Measurements from ENCODE around the gene PROP1. TPM values are rescaled to one million over a fixed set of nuclear protein-coding genes. Genes with fewer than 3 reads are reported as not detected.
"Not testable (repeated sequence)": the region's sequence is repeated elsewhere in the genome, so short reads cannot be mapped to it uniquely, and the experiment has no call there.

The PROP1 gene
- polyA plus RNA-seq, 1 donor: not detected

DNA sequence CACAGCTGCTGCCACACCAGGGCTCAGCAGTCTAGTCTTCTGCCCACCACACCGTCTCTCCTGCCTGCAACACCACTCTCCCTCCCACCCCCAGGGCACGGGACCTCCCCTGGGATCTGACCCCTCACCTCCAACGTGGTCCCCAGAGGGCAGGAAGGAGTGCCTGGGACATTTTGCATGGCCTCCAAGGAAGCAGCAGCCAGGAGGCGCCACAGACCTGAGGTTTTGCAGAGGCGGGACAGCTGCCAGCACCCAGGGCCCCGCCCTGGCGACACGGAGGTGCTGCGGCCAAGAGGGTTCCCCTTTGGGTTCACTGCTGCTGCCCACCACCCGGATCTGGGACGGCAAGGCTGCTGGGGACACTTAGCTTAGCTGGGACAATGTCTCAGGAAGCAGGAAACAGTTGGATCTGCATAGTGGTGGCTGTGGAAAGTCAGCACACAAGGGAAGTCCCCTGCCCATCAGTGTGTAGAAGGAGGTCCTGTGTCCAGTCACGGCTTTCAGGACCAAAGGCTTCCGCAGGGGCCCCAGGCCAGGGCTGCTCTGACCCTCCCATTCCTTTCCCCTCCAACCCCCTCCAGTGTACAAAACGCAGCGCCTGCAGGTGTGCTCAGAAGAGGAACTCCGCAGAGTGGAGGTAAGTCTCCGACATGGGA is 13.8 kb downstream of the PROP1 start:
- DNase-seq: no peak

- DNase-seq: no peak
These were observed 14.6 kb downstream of the PROP1 start for GRCh38 chr5:177981296-177982071.

DNA sequence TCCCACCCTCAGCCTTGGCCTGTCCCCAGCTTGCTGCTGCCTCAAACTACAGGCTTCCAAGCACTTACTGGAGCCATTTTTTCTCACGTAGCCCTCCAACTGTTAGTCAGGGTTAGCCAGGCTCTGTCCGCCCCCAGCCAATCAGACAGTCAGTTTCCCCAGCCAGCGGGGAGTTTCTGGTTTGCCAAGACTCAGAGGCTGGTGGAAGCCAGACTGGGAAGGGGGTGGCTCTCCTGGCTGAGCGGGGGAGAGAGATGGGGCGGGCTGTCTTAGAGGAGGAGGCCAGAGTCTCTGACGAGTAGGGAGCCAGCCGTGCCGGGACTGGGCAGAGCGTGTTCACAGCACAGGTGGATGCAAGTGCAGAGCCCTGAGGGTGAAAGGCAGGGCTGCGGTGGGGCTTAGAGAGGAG is 15.3 kb downstream of the PROP1 start:
- DNase-seq: no peak

GRCh38 chr5:177977600-177977999 is 18.4 kb downstream of the PROP1 start:
- not testable (repeated sequence) for DNase-seq

DNA sequence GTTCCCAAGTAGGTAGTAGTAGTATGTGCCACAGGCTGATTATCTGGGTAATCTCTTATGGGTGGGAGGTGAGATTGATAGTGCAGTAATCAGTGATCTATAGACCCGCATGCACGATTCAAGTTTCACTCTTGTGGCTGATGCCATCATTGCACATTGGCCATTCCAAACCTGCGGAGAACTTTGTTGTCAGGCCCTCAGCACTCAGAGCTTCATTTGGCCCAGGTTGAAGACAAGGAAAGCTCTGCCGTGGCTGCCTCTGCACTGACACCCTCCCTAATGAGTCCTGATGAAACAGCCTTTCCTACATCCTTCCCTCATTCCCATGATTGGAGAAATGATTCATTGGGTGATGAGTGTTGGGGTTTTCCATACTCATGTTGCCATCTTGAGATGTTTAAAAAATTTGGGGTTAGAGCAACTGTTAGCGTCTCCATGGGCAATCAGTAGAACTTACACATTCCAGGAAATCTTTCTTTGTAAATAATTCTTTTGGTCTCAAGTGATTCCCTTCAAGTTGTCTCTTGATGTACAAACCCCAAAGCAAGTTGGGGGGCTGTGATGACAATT is 22.9 kb downstream of the PROP1 start:
- no peak for DNase-seq

- no peak for DNase-seq
These were observed 23.4 kb downstream of the PROP1 start for GRCh38 chr5:177972613-177973012.

DNA sequence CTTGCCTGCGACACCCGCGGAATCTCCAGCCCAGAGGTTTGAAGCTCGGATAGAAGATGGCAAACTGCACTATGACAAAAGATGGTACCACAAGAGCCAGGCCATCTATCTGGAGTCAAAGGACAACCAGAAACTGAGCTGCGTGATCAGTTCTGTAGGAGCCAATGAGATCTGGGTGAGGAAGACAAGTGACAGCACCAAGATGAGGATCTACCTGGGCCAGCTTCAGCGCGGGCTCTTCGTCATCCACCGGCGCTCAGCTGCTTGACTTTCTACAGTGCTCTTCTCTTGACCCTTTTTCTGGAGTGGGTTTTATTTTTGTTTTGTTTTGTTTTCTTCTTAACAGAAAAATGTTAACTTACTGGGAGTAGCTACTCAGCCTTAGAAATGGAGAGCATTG is 24.0 kb downstream of the PROP1 start:
- not testable (repeated sequence) for DNase-seq

- no peak for DNase-seq
These were observed 27.3 kb downstream of the PROP1 start for GRCh38 chr5:177968661-177969211.

DNA sequence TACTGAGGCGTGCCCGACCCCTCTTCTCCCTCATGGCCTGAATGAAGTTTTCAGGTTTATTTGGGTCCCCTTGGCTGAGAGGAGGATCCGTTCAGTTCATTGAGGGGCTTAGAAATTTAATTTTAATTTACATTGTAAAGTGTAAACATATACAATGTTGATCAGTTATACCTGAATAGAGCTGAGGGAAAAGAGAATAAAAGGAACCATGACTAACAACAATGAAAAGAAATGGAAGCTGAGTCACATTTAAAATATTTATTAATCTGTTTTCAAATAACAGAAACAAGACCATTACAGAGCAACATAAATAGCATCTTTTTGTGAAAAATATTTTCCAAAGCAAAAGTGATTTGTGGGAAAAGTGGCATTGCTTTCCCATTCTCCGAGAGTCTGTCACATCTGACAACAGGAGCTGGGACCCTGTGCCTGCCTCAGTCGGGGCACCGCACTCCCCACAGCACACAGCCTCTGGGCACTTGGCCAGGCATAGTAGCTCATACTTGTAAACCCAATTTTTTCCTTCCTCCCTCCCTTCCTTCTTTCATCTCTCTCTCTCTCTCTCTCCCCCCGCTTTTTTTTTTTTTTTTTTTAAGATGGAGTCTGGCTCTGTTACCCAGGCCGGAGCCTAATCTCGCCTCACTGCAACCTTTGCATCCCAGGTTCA is 28.7 kb downstream of the PROP1 start:
- no peak for DNase-seq

DNA sequence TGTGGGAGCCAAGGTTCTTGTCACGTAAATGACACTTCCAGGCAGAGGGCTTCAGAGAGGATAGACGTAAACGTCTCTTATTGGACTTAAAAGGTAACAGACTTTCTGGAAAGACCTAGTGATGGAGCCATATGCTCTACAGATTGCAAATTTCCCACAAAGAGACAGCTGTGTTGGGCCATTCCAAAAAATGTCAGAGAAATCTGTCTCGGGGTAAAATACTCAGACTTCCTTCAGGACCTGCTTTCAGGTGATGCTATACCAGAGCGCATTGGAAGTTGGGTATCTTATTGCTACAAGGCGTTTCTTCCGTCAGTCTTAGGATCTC is 29.2 kb downstream of the PROP1 start:
- DNase-seq: no peak

DNA sequence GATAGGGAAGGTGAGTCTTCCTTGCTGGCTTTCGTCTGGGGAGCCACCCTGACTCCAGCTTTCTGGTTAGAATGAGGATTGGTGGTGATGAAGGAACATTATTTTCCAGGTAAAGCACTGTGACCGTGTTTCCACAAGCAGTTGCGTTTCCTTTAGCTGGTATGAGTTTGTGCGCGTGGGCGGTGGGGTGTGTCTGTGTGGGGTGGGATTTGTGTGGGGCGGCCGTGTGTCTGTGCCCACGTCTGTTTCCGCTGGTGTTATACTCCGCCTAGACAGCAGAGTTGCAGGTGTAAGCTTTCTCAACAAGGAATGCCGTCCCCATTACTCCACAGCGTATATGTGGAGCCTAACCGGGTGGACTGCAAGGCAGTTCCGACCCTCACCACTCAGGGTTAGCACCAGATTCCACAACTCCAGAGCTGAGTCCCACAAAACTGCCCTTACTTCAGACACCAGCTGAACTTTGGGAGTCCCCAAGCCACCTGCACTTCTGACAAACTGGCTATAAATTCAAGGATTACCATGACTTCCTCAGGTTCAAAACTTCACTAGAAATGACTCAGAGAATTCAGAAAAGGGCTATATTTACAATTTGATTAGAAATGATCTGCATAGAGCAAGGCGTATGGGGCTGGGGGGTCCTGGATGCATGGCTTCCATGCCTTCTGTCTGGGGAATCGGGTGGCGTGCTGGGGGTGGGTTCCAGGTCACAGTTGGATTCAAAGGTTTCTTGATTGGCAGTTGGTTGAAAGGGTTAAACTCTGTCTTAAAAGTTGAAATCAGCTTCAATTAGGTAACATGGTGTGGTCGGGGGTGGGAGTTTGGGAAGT is 29.8 kb downstream of the PROP1 start:
- DNase-seq: no peak

GRCh38 chr5:177964471-177964870 is 31.6 kb downstream of the PROP1 start:
- DNase-seq: no peak

GRCh38 chr5:177963966-177964365 is 32.1 kb downstream of the PROP1 start:
- no peak for DNase-seq

DNA sequence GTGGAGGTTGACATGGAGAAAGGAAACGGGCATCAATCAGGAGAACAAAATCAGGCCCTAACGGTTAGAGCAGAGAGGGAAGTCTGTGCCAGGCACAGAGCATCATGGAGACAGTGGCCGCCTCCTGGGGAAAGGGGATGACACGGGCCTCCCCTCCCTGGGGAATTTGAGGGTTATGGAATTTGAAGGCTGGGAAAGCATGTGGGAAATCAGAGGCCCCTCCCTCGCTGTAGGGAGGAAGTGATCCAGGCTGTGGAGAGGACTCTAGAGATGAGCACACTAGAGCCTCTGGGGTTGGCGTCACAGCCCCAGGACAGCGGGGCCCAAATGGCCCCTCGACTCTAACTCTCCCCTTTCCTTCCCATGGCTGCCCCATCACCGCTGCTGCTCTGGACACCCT is 36.7 kb downstream of the PROP1 start:
- no peak for DNase-seq

DNA sequence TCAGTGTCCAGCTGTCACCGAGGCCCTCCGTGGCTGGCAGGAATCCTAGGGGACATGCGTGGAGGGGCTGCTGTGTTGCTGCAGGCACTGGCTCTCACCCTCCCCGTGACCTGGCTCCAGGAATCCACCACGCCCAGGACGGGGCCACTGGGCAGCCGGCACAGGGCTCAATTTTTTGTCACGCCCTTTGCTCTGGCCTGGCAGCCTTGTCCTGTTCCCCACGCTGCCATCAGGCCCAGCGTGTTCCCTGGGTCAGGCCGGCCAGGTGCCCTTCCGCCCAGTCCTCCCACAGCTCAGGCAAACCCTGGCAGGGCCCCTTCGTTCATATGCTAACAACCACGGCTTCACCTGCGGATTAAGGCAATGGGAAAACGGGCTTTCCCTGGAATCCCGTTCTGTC is 37.3 kb downstream of the PROP1 start:
- DNase-seq: no peak

- DNase-seq: peak; percentile 18
These were observed 38.8 kb downstream of the PROP1 start for GRCh38 chr5:177957241-177957640.

DNA sequence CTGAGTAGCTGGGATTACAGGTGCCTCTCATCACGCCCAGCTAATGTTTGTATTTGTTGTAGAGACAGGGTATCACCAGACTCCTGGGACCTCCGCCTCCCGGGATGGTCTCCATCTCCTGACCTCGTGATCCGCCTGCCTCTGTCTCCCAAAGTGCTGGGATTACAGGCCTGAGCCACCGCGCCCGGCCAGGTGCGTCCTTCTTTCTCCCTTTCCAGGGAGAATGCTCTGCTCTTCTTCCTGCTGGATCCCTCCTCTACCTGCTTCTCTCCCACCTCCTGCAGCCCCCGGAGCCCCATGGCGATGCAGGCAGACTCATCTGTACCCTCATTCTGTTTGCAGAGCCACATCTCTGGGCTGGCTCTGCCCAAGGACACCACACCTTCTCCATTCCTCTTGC is 42.9 kb downstream of the PROP1 start:
- DNase-seq: not testable (repeated sequence)

GRCh38 chr5:177949656-177950055 is 46.4 kb downstream of the PROP1 start:
- not testable (repeated sequence) for DNase-seq

DNA sequence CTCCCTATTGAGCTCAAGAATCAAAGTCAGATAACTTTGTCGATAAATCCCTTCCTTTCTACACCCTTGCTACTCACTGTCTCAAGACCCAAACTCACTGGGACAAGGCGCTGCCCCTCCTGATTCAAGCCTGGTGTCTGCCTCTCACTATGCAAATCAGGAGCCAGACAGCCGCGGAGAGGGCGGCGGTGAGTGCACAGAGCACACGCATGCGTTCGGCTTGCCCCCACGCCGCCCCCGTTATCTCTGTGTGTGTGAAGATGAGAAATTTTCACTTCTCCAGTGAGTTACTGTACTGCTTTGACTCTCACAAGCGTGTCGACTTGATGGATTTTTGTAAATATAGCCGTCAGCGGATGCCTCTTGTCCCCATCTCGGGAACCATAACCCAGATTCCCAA is 47.0 kb downstream of the PROP1 start:
- not testable (repeated sequence) for DNase-seq

DNA sequence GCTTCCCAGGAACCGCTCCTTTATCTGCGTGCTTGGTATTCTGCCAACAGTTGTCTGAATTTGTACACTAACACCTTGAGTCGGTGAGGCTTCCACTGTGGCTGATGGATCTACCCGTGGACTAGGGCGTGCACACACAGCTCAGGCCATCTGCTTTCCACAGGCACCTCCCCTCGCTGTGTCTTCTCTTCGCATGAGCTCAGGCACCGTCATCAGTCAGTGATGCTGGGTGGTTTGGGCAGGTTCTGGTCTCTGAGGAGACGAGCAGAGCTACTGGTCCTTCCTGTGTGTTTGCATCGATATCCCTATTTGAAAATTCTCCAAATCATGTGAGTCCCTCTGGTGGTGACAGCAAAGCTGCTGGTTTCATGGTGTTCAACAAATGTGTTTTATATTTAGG is 48.1 kb downstream of the PROP1 start:
- DNase-seq: not testable (repeated sequence)

DNA sequence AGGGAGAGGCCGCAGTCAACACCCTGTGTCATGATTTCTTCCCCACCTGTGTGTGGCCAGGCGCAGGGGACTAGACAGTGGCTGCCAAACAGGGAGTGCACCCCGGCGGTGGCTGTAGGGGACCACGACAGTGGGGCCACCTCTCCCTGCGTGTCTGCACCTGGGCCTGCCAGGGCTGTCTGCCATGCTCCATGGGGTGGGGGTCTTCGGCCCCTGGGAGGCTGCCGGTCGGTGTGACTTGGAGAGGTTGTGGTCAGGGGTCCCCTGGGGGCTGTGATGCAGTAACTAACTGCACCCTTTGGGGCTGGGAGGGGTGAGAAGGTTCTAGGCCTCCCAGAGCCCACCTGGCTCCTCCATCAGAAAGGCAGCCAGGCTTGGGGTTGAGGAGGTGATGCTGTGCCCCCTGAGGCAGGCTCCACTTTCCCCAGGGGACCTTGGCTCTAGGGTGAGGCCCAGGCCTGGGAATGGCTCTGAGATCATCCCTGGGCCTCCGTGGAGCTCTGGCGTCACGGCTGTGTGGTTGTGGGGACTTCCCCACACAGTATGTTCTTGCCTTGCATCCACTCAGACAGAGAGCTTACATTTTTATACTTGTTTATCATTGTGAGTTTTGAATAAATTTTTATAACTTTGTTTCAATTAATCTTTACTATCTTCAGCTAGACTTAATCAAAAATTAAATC is 50.3 kb downstream of the PROP1 start:
- DNase-seq: not testable (repeated sequence)

Measured in left kidney (tissue), 2 donors.